Posterior vena cava (tissue), 2 donors: ENCODE data around the gene ITGA2. TPM values are rescaled to one million over a fixed set of nuclear protein-coding genes. Genes with fewer than 3 reads are reported as not detected.

Experiments used
- DNase-seq: peaks from one replicate; pipeline ENCODE4 v3.0.0-alpha.2; 2020; ENCODE audit warnings: low spot score
- intact Hi-C, 2 donors: fragments of 100-400 bp; cut with DNase I; formaldehyde crosslinking; loops; one replicate each; pipeline versions ENCODE4 v1.14.1 to v1.14.2; 2022 to 2023
- total RNA-seq, 2 donors: library from RNA; stranded (reverse); fragmentation: NEBNext Ultra II Directional; extraction: Animal tissue kit (Norgen Biotek cat#: 25700); gene quantifications; one replicate each; pipeline ENCODE4 v1.2.1, GENCODE V29; 2021
- donor health status: DM: yes; HTN: yes; CAD: no.
- donor health status: DM: yes; HTN: yes; CAD: no.

The ITGA2 gene
- total RNA-seq, 2 donors from 2014 or later: 7.5 to 21.3 TPM

GRCh38 chr5:53010814-53011213, 21.7 kb downstream of the ITGA2 start:
- intact Hi-C loops: no loop called here
- no peak for DNase-seq

- intact Hi-C loops: no loop called here
- DNase-seq: no peak
Measured at GRCh38 chr5:53011233-53011632, 22.1 kb downstream of the ITGA2 start.

GRCh38 chr5:53013857-53014256, 24.7 kb downstream of the ITGA2 start:
- intact Hi-C loops: no loop called here
- no peak for DNase-seq

DNA sequence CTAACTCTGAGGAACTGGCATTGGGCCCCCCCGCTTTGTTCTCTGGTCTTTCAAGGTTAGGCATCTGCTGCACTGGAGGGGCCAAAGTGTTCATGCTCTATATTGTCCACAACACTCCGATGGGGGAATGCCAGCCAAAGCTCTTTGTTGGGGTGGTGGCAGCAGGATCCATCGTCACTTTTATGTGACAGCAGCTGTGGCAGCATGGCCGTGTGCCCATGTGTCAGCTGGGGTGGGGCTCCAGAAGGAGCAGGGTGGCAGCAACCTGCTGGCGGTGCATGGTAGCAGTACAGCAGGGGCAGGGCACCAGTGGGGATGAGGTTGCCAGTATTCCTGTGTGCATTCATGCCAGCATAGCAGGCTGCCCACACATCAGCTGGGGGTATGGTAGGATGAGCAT, 28.2 kb downstream of the ITGA2 start:
- DNase-seq: no peak

DNA sequence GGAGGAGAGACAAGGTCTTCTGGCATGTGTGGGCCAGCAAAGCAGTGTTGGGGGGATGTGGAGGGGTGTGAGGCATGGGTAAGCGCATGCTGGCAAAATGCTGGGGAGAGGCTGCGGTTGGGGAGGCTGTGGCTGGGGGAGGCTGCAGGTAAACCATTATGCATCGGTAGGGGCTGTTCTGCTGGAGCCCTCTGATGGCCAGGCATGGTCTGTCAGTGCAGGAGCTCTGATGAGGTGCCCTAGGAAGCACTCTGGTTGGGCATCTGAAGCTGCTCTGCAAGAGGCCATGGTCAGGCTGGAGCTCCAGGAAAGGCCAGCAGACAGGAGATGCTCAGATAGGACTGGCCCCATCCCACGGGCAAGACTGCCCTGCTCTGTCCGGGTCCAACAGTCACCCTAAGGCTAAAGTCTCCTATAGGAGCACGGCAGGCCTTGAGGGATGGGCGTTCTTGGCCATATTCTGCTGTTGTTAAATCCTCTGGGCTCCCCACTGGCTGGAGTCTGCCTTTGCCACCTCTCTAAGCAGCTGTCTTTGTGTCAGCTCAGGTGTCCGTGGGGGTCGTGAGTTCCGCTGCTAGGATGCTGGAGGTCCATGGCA, 28.7 kb downstream of the ITGA2 start:
- no peak for DNase-seq
- intact Hi-C loops: no loop called here

More for the DNA sequence above, 28.2 kb downstream of the ITGA2 start:
- intact Hi-C loops: no loop called here

GRCh38 chr5:53019320-53019719, 30.2 kb downstream of the ITGA2 start:
- DNase-seq: no peak
- intact Hi-C loops: no loop called here

DNA sequence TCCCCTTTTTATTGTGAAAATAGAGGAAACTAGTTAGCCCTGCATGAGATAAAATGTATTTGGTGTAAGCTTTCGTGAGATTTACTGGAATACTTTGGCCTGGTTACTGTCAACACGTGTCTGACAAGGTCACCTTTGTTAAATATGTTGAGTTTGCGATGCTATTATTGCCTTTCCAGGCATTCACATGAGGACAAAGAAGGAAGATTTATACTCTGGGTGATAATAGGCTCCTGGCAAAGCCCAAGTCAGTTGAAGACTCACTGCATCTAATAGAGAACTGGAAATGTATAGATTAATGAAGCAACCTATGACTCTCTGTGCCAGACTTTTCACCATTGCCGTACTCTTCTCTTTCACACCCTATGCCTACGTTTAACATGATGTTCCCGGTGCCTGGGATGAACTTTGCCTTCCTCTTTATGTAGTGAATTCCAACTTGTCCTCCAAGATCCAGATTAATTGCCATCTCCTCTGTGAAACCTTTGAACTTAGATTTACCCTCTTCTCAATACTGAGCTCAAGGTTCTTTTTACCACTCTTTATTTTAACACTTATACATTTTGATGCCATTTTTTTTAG, 33.9 kb downstream of the ITGA2 start:
- DNase-seq: no peak
- intact Hi-C loops: no loop called here

- intact Hi-C loops: loop anchor here in 1 of 2 donors (2.0 kb wide), 1 partner anchor 69 kb away; no protein-coding TSS in a partner anchor
- no peak for DNase-seq
Measured at GRCh38 chr5:53023969-53024368, 34.8 kb downstream of the ITGA2 start.

- no peak for DNase-seq
- intact Hi-C loops: loop anchor here in 1 of 2 donors (2.0 kb wide), 1 partner anchor 68 kb away; no protein-coding TSS in a partner anchor
Measured at GRCh38 chr5:53024535-53024934, 35.4 kb downstream of the ITGA2 start.

GRCh38 chr5:53025487-53025886, 36.3 kb downstream of the ITGA2 start:
- intact Hi-C loops: loop anchor here in 1 of 2 donors (2.0 kb wide), 1 partner anchor 67 kb away; no protein-coding TSS in a partner anchor
- no peak for DNase-seq

DNA sequence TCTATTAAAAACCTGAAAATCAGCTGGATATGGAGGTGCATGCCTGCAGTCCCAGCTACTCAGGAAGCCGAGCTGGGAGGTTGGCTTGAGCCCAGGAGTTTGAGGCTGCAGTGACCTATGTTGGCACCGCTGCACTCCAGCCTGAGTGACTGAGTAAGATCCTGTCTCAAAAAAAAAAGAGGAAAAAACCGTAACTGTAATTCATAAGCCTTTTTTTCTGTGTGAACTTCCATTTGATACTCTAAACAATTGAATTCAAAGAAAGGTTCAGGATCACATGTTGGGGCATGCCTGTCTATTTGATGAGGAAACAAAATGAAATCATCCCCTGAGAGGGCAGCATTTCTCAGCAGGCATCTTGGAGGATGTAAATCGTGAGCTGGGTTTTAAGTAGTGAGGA, 38.8 kb downstream of the ITGA2 start:
- DNase-seq: peak; percentile 81
- intact Hi-C loops: no loop called here

DNA sequence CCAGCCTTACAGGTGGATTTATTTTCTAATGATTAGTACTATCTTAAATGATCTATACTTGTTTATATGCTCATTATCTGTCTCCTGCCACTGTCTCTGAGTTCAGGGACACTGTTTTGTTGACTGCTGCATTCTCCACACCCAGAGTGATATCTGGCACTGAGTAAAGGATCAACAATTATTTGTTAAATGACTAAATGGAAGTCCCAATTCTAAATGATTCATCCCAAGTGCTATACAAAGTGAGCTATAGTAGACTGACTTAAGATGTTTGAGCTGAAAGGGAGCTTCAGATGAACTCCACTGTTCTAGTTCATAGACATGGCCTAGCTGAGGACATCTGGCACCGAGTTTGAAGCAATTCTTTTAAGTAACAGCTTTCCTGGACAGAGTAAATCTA, 40.5 kb downstream of the ITGA2 start:
- intact Hi-C loops: no loop called here
- DNase-seq: no peak

- no peak for DNase-seq
- intact Hi-C loops: no loop called here
Measured at GRCh38 chr5:53030893-53031292, 41.7 kb downstream of the ITGA2 start.

DNA sequence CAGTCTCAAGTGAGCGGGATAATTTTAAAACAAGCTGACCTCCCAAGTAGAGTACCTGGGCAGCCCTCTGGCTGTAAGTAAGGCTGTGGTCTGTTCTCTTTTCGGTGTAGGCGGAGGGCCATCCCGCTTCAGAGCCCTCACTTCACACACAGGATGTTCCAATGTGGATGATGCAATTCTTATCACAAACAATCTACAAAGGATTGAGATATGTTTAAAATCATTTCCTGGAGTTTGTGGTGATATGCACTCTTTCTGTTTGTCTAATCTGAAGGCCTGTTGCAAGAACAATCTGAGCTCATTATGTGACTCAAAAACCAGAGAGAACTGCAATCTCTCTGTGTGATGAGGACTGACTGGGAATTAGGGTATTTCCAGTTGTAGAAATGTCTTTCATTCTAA, 42.5 kb downstream of the ITGA2 start:
- no peak for DNase-seq
- intact Hi-C loops: no loop called here

- intact Hi-C loops: no loop called here
- no peak for DNase-seq
Measured at GRCh38 chr5:53032188-53032587, 43.0 kb downstream of the ITGA2 start.

DNA sequence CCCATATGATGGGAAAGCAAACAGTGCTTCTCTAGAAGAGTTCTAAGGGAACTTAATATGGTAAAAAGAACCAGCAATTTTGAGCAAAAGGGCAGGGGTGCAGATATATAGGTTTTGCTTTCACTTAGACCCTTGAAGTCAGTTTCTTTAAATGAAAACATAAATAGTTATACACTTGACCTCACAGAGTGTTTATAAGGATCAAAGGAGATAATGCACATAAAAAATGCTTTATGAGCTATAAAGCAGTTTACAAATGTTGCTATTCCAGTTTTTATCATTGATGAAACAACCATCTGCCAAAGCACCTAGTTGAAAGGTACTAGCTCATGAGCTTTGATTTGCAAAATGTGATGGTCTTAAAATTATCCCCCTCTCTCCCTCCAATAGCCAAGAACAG, 45.7 kb downstream of the ITGA2 start:
- intact Hi-C loops: no loop called here
- DNase-seq: no peak

GRCh38 chr5:53035868-53036381, 46.8 kb downstream of the ITGA2 start:
- intact Hi-C loops: no loop called here
- no peak for DNase-seq

- intact Hi-C loops: no loop called here
- no peak for DNase-seq
Measured at GRCh38 chr5:53037141-53037859, 48.1 kb downstream of the ITGA2 start.

DNA sequence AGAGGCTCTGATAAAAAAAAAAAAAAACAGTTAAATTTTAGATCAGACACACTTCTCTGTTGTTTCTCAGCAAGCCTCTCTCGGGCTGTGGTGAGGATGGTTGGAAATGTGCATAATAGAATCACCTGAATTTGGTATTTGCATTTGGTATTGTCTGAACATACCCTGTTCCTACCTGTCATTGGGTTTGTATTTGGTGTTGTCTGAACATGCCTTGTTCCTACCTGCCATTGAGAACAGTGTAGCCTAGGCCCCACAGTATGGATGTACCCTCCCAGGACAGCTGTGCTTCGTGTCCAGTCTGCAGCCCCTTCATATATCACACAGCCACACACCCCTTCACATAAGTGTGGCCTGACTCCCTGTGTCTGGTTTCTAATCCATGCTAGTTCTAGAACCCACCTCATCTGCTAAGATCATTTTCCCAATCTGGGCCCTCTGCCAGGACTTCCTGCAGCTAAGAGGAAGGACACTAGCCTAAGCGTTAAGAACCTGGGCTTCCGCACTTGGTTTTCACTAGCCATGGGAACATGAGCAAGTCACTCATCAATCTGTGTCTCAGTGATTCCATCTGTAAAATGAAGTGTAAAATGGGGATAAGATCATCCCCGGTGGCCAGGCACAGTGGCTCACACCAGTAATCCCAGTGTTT, 49.2 kb downstream of the ITGA2 start:
- intact Hi-C loops: no loop called here
- no peak for DNase-seq

GRCh38 chr5:53039855-53040254, 50.7 kb downstream of the ITGA2 start:
- no peak for DNase-seq
- intact Hi-C loops: no loop called here
